Measurements from ENCODE around the gene SNX8. TPM values are rescaled to one million over a fixed set of nuclear protein-coding genes. Genes with fewer than 3 reads are reported as not detected.

The SNX8 gene
- polyA plus RNA-seq, 1 donor from 2014 or later, result 5.7 TPM

GRCh38 chr7:2257651-2258050 is 56.6 kb downstream of the SNX8 start:
- no peaks in the 10 kb centered on the region for H3K79me2 ChIP-seq (replicated peaks; ENCODE audit: insufficient read depth, low read length)
- no peak overlapping the region for H3K4me3 ChIP-seq (ENCODE audit: low read length)
- no peaks in the 10 kb centered on the region for H3K27me3 ChIP-seq (ENCODE audit: insufficient read depth, low read depth, low read length)
- H4K20me1 ChIP-seq (ENCODE audit: insufficient read depth), result no peaks in the 10 kb centered on the region
- no peak overlapping the region for H3K27ac ChIP-seq (ENCODE audit: low read length)
- TF ChIP-seq EZH2 (IDR thresholded peaks at IDR 0.05; ENCODE audit: borderline replicate concordance, insufficient read depth, low read length, poor library complexity, severe bottlenecking), result no peak
- no peak for TF ChIP-seq REST (IDR thresholded peaks at IDR 0.05; ENCODE audit: borderline replicate concordance)
- TF ChIP-seq RAD21 (conservative IDR thresholded peaks at IDR 0.05), result no peak
- no peak for TF ChIP-seq CTCF (IDR thresholded peaks at IDR 0.05; ENCODE audit: poor library complexity, severe bottlenecking)
- TF ChIP-seq POLR2AphosphoS5 (IDR thresholded peaks at IDR 0.05), result no peak
- no peak for TF ChIP-seq MXI1 (conservative IDR thresholded peaks at IDR 0.05; ENCODE audit: poor library complexity, severe bottlenecking)
- no peak for TF ChIP-seq EP300 (conservative IDR thresholded peaks at IDR 0.05; ENCODE audit: poor library complexity, severe bottlenecking)
- TF ChIP-seq TAF1 (IDR thresholded peaks at IDR 0.05; ENCODE audit: low read depth), result no peak
- TF ChIP-seq SMC3 (conservative IDR thresholded peaks at IDR 0.05; ENCODE audit: poor library complexity), result no peak
- no peaks in the 10 kb centered on the region for H3F3A ChIP-seq (ENCODE audit: insufficient read depth, low read length, poor library complexity, severe bottlenecking)
- no peak overlapping the region for H2AFZ ChIP-seq (ENCODE audit: low read depth, low read length)
- no peaks in the 10 kb centered on the region for H3K9me2 ChIP-seq (ENCODE audit: insufficient read depth, low read length)
- H3K9ac ChIP-seq (ENCODE audit: low read length), result no peak overlapping the region
- no peak overlapping the region for H3K4me2 ChIP-seq (ENCODE audit: low read length)
- H3K9me3 ChIP-seq (ENCODE audit: low read length), result no peaks in the 10 kb centered on the region
- H3K36me3 ChIP-seq (ENCODE audit: insufficient read depth, low read length), result no peaks in the 10 kb centered on the region

GRCh38 chr7:2257046-2257551 is 57.1 kb downstream of the SNX8 start:
- H3K27ac ChIP-seq (ENCODE audit: low read length), result no peak overlapping the region
- H3K36me3 ChIP-seq (ENCODE audit: insufficient read depth, low read length), result no peaks in the 10 kb centered on the region

More at GRCh38 chr7:2257046-2257551, 57.1 kb downstream of the SNX8 start:
- Histone ChIP-seq H4K20me1 (ENCODE audit: insufficient read depth) (no peaks in the 10 kb centered on the region), H3F3A (ENCODE audit: insufficient read depth, low read length, poor library complexity, severe bottlenecking) (no peaks in the 10 kb centered on the region), H3K9ac (ENCODE audit: low read length) (no peak overlapping the region), H2AFZ (ENCODE audit: low read depth, low read length) (no peak overlapping the region), H3K27me3 (ENCODE audit: insufficient read depth, low read depth, low read length) (no peaks in the 10 kb centered on the region), H3K9me2 (ENCODE audit: insufficient read depth, low read length) (no peaks in the 10 kb centered on the region), H3K4me3 (ENCODE audit: low read length) (no peak overlapping the region), H3K79me2 (replicated peaks; ENCODE audit: insufficient read depth, low read length) (no peaks in the 10 kb centered on the region), H3K4me2 (ENCODE audit: low read length) (no peak overlapping the region), H3K9me3 (ENCODE audit: low read length) (no peaks in the 10 kb centered on the region)
- no peak for TF ChIP-seq EP300 (conservative IDR thresholded peaks at IDR 0.05; ENCODE audit: poor library complexity, severe bottlenecking)
- no peak for TF ChIP-seq MXI1 (conservative IDR thresholded peaks at IDR 0.05; ENCODE audit: poor library complexity, severe bottlenecking)
- no peak for TF ChIP-seq SMC3 (conservative IDR thresholded peaks at IDR 0.05; ENCODE audit: poor library complexity)
- TF ChIP-seq TAF1 (IDR thresholded peaks at IDR 0.05; ENCODE audit: low read depth), result no peak
- no peak for TF ChIP-seq POLR2AphosphoS5 (IDR thresholded peaks at IDR 0.05)
- no peak for TF ChIP-seq CTCF (IDR thresholded peaks at IDR 0.05; ENCODE audit: poor library complexity, severe bottlenecking)
- TF ChIP-seq REST (IDR thresholded peaks at IDR 0.05; ENCODE audit: borderline replicate concordance), result no peak
- no peak for TF ChIP-seq RAD21 (conservative IDR thresholded peaks at IDR 0.05)
- no peak for TF ChIP-seq EZH2 (IDR thresholded peaks at IDR 0.05; ENCODE audit: borderline replicate concordance, insufficient read depth, low read length, poor library complexity, severe bottlenecking)

All from neural cell (in vitro differentiated cells).